HL-60 (cell line): ENCODE results near the gene IP6K1.

Experiments used
- GABPA ChIP-seq: IDR thresholded peaks from 2 replicates; pipeline ENCODE4 v1.6.1; 2012; ENCODE audit warnings: low read depth
- POLR2AphosphoS5 ChIP-seq: IDR thresholded peaks from 2 replicates; pipeline ENCODE4 v1.6.1; 2012; ENCODE audit warnings: low read depth
- TF ChIP-seq, protein P1 (sequence below): IDR thresholded peaks from one replicate; pipeline ENCODE4 v1.5.1; 2011; ENCODE audit warnings: low read length, control low read depth, inconsistent platforms; ENCODE audit not compliant: insufficient read depth

DNA sequence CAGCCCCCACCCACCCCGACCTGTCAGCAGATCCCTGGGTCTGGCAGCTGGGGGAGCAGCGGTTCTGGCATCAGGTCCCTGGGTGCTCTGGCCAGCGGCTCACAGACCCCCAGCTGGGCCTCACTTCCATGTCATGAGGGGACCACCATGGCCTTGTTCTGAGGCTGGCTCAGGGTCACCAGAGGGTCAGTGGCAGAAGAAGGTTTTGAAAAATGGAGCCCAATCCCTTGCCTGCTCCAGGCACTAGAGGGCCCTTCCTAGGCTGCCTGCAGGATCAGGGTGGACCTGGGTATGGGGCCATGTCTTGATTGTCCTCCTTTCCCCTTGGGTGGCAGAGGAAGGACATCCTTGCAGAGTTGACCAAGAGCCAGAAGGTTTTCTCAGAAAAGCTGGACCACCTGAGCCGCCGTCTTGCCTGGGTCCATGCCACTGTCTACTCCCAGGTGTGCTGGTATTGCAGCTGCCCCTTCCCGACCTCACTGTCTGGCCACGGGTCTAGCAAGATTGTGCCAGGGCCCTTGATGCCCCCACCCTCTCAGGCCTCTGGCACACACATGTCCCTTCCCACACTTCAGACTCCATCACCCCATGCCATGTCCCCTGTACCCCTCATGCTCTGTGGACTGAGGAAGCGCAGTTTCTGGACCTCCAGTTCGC lies 79.8 kb downstream of the IP6K1 start:
- TF ChIP-seq, protein P1, sequence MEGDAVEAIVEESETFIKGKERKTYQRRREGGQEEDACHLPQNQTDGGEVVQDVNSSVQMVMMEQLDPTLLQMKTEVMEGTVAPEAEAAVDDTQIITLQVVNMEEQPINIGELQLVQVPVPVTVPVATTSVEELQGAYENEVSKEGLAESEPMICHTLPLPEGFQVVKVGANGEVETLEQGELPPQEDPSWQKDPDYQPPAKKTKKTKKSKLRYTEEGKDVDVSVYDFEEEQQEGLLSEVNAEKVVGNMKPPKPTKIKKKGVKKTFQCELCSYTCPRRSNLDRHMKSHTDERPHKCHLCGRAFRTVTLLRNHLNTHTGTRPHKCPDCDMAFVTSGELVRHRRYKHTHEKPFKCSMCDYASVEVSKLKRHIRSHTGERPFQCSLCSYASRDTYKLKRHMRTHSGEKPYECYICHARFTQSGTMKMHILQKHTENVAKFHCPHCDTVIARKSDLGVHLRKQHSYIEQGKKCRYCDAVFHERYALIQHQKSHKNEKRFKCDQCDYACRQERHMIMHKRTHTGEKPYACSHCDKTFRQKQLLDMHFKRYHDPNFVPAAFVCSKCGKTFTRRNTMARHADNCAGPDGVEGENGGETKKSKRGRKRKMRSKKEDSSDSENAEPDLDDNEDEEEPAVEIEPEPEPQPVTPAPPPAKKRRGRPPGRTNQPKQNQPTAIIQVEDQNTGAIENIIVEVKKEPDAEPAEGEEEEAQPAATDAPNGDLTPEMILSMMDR, result no peak
- TF ChIP-seq GABPA (no peak), POLR2AphosphoS5 (no peak)
